H9 (cell line): ENCODE measurements around the gene SP140. TPM values are rescaled to one million over a fixed set of nuclear protein-coding genes. Genes with fewer than 3 reads are reported as not detected.
A peak's percentile ranks its signal among the peaks of the same experiment; 100 is the strongest.

ENCODE experiments used
- DNase-seq: peaks from one replicate; pipeline ENCODE4 v3.0.0-alpha.2; 2017
- H2AFZ ChIP-seq: one replicate; pipeline ENCODE4 v1.6.1; 2013; ENCODE audit warnings: mild to moderate bottlenecking, low read length, control low read depth, moderate library complexity
- H2AK5ac ChIP-seq: 2 replicates; pipeline ENCODE4 v1.6.1; 2013; ENCODE audit warnings: low read length, control low read depth, mixed read lengths; ENCODE audit not compliant: insufficient read length
- H2BK120ac ChIP-seq: one replicate; pipeline ENCODE4 v1.6.1; 2013; ENCODE audit warnings: low read depth, mild to moderate bottlenecking, low read length, control low read depth, inconsistent platforms; ENCODE audit not compliant: poor library complexity, severe bottlenecking
- H2BK12ac ChIP-seq: 2 replicates; pipeline ENCODE4 v1.6.1; 2013; ENCODE audit warnings: low read length, control low read depth, mixed read lengths, low read depth; ENCODE audit not compliant: insufficient read length
- H2BK15ac ChIP-seq: 2 replicates; pipeline ENCODE4 v1.6.1; 2013; ENCODE audit warnings: low read depth, low read length, control low read depth
- H2BK20ac ChIP-seq: one replicate; pipeline ENCODE4 v1.6.1; 2013; ENCODE audit warnings: low read depth, mild to moderate bottlenecking, low read length, control low read depth, inconsistent platforms; ENCODE audit not compliant: poor library complexity, severe bottlenecking
- H2BK5ac ChIP-seq: 2 replicates; pipeline ENCODE4 v1.6.1; 2013; ENCODE audit warnings: low read length, control low read depth, mixed read lengths; ENCODE audit not compliant: insufficient read length
- H3K14ac ChIP-seq: 2 replicates; pipeline ENCODE4 v1.6.1; 2013; ENCODE audit warnings: low read length, control low read depth; ENCODE audit not compliant: insufficient read depth
- H3K18ac ChIP-seq: 2 replicates; pipeline ENCODE4 v1.6.1; 2013; ENCODE audit warnings: low read depth, mild to moderate bottlenecking, mixed read lengths, low read length, control low read depth; ENCODE audit not compliant: insufficient read length
- H3K23ac ChIP-seq: 2 replicates; pipeline ENCODE4 v1.6.1; 2013; ENCODE audit warnings: low read length, control low read depth, mixed read lengths, low read depth; ENCODE audit not compliant: insufficient read length
- H3K23me2 ChIP-seq: 2 replicates; pipeline ENCODE4 v1.6.1; 2013; ENCODE audit warnings: low read depth, mild to moderate bottlenecking, mixed read lengths, low read length, control low read depth; ENCODE audit not compliant: insufficient read length, poor library complexity, severe bottlenecking
- H3K27ac ChIP-seq: 2 replicates; pipeline ENCODE4 v1.5.1; 2013; ENCODE audit warnings: low read length, control low read depth, mixed read lengths, low read depth; ENCODE audit not compliant: insufficient read length
- H3K27me3 ChIP-seq: 2 replicates; pipeline ENCODE4 v1.6.1; 2013; ENCODE audit warnings: low read length, control low read depth, inconsistent platforms; ENCODE audit not compliant: insufficient read depth
- H3K4ac ChIP-seq: 2 replicates; pipeline ENCODE4 v1.6.1; 2013; ENCODE audit warnings: low read depth, mild to moderate bottlenecking, control low read depth, inconsistent platforms, low read length, moderate library complexity
- H3K4me1 ChIP-seq: 2 replicates; pipeline ENCODE4 v1.6.1; 2013; ENCODE audit warnings: low read length, control low read depth, inconsistent platforms; ENCODE audit not compliant: insufficient read depth
- H3K4me2 ChIP-seq: 2 replicates; pipeline ENCODE4 v1.6.1; 2013; ENCODE audit warnings: low read length, control low read depth, mixed read lengths; ENCODE audit not compliant: insufficient read length, insufficient read depth
- H3K56ac ChIP-seq: 2 replicates; pipeline ENCODE4 v1.6.1; 2013; ENCODE audit warnings: low read depth, mild to moderate bottlenecking, mixed read lengths, low read length, control low read depth; ENCODE audit not compliant: insufficient read length
- H3K79me1 ChIP-seq: 2 replicates; pipeline ENCODE4 v1.6.1; 2013; ENCODE audit warnings: low read depth, mild to moderate bottlenecking, moderate library complexity, low read length, control low read depth, inconsistent platforms; ENCODE audit not compliant: insufficient read depth, poor library complexity, severe bottlenecking
- H3K79me2 ChIP-seq: 2 replicates; pipeline ENCODE4 v1.6.1; 2013; ENCODE audit warnings: low read length, control low read depth, inconsistent platforms; ENCODE audit not compliant: insufficient read depth
- H3K9ac ChIP-seq: 2 replicates; pipeline ENCODE4 v1.6.1; 2013; ENCODE audit warnings: low read length, control low read depth, mixed read lengths; ENCODE audit not compliant: insufficient read length; ENCODE audit errors: extremely low read depth
- H3K9me3 ChIP-seq: one replicate; pipeline ENCODE4 v1.6.1; 2013; ENCODE audit warnings: low read depth, low read length, inconsistent platforms; ENCODE audit not compliant: control insufficient read depth
- H3T11ph ChIP-seq: one replicate; pipeline ENCODE4 v1.6.1; 2013; ENCODE audit warnings: mild to moderate bottlenecking, low read length, control low read depth, inconsistent platforms
- H4K20me1 ChIP-seq: one replicate; pipeline ENCODE4 v1.6.1; 2013; ENCODE audit not compliant: control insufficient read depth, insufficient read length, insufficient read depth
- H4K5ac ChIP-seq: 2 replicates; pipeline ENCODE4 v1.6.1; 2013; ENCODE audit warnings: low read depth, mild to moderate bottlenecking, mixed read lengths, low read length, control low read depth; ENCODE audit not compliant: insufficient read length
- H4K8ac ChIP-seq: replicated peaks from 2 replicates; pipeline ENCODE4 v1.6.1; 2013; ENCODE audit warnings: low read length, control low read depth, mixed read lengths, low read depth; ENCODE audit not compliant: insufficient read length
- H4K91ac ChIP-seq: 2 replicates; pipeline ENCODE4 v1.6.1; 2013; ENCODE audit warnings: low read depth, mild to moderate bottlenecking, moderate library complexity, mixed read lengths, low read length, control low read depth; ENCODE audit not compliant: insufficient read length
- H3K27ac Mint-ChIP-seq, 3 experiments: 2 replicates in 2 of 3; 3 replicates in 1 of 3; pipeline ENCODE4 v1.8.0; 2020 to 2021; ENCODE audit warnings: mixed read lengths in 3 of 3, mild to moderate bottlenecking in 1 of 3, moderate library complexity in 1 of 3
- H3K27me3 Mint-ChIP-seq: 2 replicates; pipeline ENCODE4 v1.8.0; 2021; ENCODE audit warnings: low read depth, mild to moderate bottlenecking, moderate library complexity, mixed read lengths
- H3K36me3 Mint-ChIP-seq, 3 experiments: 2 replicates in 2 of 3; 3 replicates in 1 of 3; pipeline ENCODE4 v1.8.0; 2020 to 2021; ENCODE audit warnings: low read depth in 3 of 3, mixed read lengths in 3 of 3; ENCODE audit not compliant: insufficient read depth in 1 of 3
- H3K4me1 Mint-ChIP-seq, 2 experiments: 2 replicates each; pipeline ENCODE4 v1.8.0; 2020; ENCODE audit warnings: mixed read lengths in 2 of 2
- H3K4me3 Mint-ChIP-seq, 2 experiments: 2 replicates in 1 of 2; 3 replicates in 1 of 2; pipeline ENCODE4 v1.8.0; 2020 to 2021; ENCODE audit warnings: mild to moderate bottlenecking in 2 of 2, mixed read lengths in 2 of 2, moderate library complexity in 1 of 2
- H3K9me3 Mint-ChIP-seq, 2 experiments: 2 replicates in 1 of 2; 3 replicates in 1 of 2; pipeline ENCODE4 v1.8.0; 2020; ENCODE audit warnings: mild to moderate bottlenecking in 2 of 2, mixed read lengths in 2 of 2, moderate library complexity in 1 of 2
- WGBS: extraction: QIAGEN DNeasy Blood & Tissue Kit; methylation state at CpG from one replicate; pipeline ENCODE4 v1.1.7; 2013; ENCODE audit warnings: missing lambda C conversion rate, low lambda C conversion rate, mixed read lengths; ENCODE audit not compliant: insufficient read length; ENCODE audit errors: extremely low coverage; 5-methylcytosine and 5-hydroxymethylcytosine counted together
- total RNA-seq: library from RNA; stranded (reverse); gene quantifications from 2 replicates; pipeline ENCODE4 v1.2.1, GENCODE V29; 2021
- TF ChIP-seq, protein P1 (sequence below): fragments of 200-600 bp; sonication (generic); conservative IDR thresholded peaks from 3 replicates; pipeline ENCODE4 v1.8.0; 2021; ENCODE audit warnings: antibody characterized with exemption, mild to moderate bottlenecking

Gene SP140
- total RNA-seq, 1 experiment from 2014 or later: 0.31 TPM

DNA sequence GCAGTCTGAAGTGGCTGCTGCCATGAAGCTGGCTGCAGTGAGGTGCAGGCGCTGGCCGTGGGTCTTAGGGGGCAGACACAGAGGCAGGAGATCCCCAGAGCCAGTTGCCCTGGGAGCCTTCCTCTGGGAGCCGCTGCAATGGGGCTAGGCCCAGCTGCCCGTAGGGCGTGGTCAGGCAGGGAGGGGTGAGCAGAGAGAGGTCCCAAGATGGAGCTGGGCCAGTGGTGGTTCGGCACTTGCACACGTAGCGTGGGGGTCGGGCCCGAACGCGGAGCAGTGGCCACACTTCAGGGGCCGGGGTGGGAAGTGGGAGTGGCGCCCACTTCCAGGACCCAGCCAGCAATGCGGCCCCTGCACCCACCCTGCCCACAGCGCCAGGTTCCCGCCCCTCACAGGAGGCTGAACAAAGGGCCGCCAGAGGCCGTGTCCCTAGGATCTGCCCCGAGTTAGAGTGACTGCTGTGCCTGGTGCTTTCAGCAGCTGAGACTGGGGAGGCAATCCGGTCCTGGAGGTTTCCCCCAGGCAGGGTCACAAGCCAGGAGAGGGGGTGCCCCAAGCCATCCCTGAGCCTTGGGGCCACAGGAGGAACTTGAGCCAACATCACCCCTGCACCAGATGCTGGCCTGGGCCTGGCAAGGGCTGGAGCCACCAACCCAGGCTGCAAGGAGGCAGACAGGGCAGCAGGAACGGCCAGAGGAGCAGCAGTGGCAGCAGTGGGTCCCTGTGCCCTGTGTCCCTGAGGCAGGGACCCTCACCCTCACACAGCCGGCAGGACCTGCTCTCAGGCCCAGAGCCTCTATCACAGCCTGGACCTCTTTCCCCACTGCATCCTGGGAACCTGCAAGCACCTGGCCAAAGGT is 80.1 kb downstream of the SP140 start:
- peaks cover under 1 to 12% (median 4%) of the 10 kb centered on the region in 3 experiments; a peak in 4 of 7 replicates for H3K36me3 Mint-ChIP-seq
- no peak overlapping the region for H2BK20ac ChIP-seq
- H3T11ph ChIP-seq: no peak overlapping the region
- H3K9ac ChIP-seq: no peak overlapping the region
- no peak overlapping the region; the same call in 1 of the 2 replicates for H3K14ac ChIP-seq
- H3K18ac ChIP-seq: no peak overlapping the region
- H2BK120ac ChIP-seq: no peak overlapping the region
- TF ChIP-seq, protein P1, sequence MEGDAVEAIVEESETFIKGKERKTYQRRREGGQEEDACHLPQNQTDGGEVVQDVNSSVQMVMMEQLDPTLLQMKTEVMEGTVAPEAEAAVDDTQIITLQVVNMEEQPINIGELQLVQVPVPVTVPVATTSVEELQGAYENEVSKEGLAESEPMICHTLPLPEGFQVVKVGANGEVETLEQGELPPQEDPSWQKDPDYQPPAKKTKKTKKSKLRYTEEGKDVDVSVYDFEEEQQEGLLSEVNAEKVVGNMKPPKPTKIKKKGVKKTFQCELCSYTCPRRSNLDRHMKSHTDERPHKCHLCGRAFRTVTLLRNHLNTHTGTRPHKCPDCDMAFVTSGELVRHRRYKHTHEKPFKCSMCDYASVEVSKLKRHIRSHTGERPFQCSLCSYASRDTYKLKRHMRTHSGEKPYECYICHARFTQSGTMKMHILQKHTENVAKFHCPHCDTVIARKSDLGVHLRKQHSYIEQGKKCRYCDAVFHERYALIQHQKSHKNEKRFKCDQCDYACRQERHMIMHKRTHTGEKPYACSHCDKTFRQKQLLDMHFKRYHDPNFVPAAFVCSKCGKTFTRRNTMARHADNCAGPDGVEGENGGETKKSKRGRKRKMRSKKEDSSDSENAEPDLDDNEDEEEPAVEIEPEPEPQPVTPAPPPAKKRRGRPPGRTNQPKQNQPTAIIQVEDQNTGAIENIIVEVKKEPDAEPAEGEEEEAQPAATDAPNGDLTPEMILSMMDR: no peak
- no peaks in the 10 kb centered on the region for H4K20me1 ChIP-seq
- no peaks in the 10 kb centered on the region for H3K4me1 ChIP-seq
- H3K27ac ChIP-seq: no peak overlapping the region
- H4K91ac ChIP-seq: no peak overlapping the region
- no peak overlapping the region for H3K4ac ChIP-seq
- H3K23me2 ChIP-seq: no peaks in the 10 kb centered on the region
- H2BK12ac ChIP-seq: no peak overlapping the region
- no peak overlapping the region; the same call in 1 of the 2 replicates for H2BK15ac ChIP-seq
- no peak overlapping the region for H2AK5ac ChIP-seq
- WGBS: no CpG with 5 or more reads among the region's 23 CpGs
- DNase-seq: no peak
- no peak overlapping the region for H3K23ac ChIP-seq
- no peak overlapping the region for H3K4me2 ChIP-seq
- H3K79me1 ChIP-seq: no peaks in the 10 kb centered on the region
- no peak overlapping the region for H2BK5ac ChIP-seq
- H3K4me3 Mint-ChIP-seq: no peak overlapping the region
- no peaks in the 10 kb centered on the region; the same call in 1 of the 2 replicates for H3K27me3 Mint-ChIP-seq
- H3K4me1 Mint-ChIP-seq: no peaks in the 10 kb centered on the region
- H3K9me3 ChIP-seq: no peaks in the 10 kb centered on the region
- peaks cover 21 to 26% of the 10 kb centered on the region in 2 experiments for H3K9me3 Mint-ChIP-seq
- peak overlapping the region in 1 of 3 experiments; percentile 59; a peak in 1 of 7 replicates for H3K27ac Mint-ChIP-seq
- H3K79me2 ChIP-seq: no peaks in the 10 kb centered on the region
- H4K5ac ChIP-seq: no peak overlapping the region
- no peaks in the 10 kb centered on the region for H3K27me3 ChIP-seq
- no peak overlapping the region for H4K8ac ChIP-seq
- no peak overlapping the region for H2AFZ ChIP-seq
- no peak overlapping the region for H3K56ac ChIP-seq
